ENCODE results near the gene F2.
A peak's percentile ranks its signal among the peaks of the same experiment; 100 is the strongest.
"Not testable (repeated sequence)": the region's sequence is repeated elsewhere in the genome, so short reads cannot be mapped to it uniquely, and the experiment has no call there.

F2 gene

DNA sequence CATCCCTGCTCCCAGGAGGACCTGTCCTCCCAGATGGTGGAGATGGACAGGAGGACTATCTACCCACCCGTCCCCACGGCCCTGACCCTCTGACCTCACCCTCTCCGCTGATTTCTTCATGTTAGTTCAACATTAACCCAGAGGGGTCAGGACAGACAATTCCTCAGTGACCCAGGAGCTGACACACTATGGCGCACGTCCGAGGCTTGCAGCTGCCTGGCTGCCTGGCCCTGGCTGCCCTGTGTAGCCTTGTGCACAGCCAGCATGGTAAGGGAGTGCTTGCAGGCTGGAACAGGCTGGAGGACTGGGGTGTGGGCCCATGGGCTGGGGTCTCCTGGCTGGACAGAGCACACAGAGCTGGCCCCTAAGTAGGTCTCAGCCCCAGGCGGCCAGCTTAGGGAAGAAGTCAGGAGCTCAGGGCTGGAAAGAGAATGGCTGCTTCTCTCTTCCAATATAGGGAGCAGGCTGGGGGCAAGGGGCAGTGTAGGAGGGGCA lies at the start of gene F2:
TSS of gene F2 (plus strand) at position 166 of the 495 bp plus-strand sequence. CDS start at position 189, 23 bp downstream.
- no peak for DNase-seq (ENCODE audit: low read depth in 1 of 2, low spot score in 1 of 2)
- in situ Hi-C loops (cut with HindIII; ENCODE audit: low pct_unique_long_range_greater_than_20kb, low sequenced_read_pairs): no loop called here
- no peak for TF ChIP-seq JUND (IDR thresholded peaks at IDR 0.05; ENCODE audit: low read depth)

DNA sequence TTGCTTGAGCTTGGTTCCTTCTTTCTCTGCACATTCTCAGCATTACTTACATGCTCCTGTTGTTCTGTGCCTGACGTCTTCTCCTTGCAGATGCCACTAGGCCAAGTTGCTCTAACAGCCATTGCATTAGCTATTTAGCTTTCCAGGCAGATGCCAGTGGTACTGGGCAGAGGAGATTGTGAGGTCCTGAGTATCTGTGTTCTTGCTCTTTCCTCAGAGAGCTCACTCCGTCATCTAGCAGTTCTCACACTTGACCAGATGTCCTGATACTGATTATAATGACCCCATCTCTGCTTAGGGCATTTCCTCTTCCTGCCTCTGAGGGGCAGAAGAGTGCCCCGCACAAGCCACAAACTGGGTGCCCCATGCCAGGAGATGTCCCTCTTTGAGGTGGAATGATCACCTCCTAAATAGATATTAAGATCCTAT lies 49.3 kb upstream of the F2 start:
- in situ Hi-C loops (cut with HindIII; ENCODE audit: low pct_unique_long_range_greater_than_20kb, low sequenced_read_pairs): no loop called here
- no peak for TF ChIP-seq JUND (IDR thresholded peaks at IDR 0.05; ENCODE audit: low read depth)
- peak in 1 of 2 experiments; percentile 35 for DNase-seq (ENCODE audit: low read depth in 1 of 2, low spot score in 1 of 2)

DNA sequence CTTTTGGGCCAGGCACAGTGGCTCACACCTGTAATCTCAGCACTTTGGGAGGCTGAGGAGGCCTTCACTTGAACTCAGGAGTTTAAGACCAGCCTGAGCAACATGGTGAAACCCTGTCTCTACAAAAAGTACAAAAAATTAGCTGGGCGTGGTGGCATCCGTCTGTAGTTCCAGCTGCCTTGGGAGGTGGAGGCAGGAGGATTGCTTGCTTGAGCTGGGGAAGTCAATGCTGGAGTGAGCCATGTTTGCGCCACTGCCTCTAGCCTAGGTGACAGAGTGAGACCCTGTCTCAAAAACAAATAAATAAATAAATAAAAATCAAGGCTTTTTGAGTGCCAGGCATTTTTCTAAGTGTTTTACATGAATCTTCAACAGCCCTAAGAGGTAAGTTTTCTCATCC lies 48.5 kb upstream of the F2 start:
- DNase-seq (ENCODE audit: low read depth in 1 of 2, low spot score in 1 of 2); in situ Hi-C loops (cut with HindIII; ENCODE audit: low pct_unique_long_range_greater_than_20kb, low sequenced_read_pairs): not testable (repeated sequence)

DNA sequence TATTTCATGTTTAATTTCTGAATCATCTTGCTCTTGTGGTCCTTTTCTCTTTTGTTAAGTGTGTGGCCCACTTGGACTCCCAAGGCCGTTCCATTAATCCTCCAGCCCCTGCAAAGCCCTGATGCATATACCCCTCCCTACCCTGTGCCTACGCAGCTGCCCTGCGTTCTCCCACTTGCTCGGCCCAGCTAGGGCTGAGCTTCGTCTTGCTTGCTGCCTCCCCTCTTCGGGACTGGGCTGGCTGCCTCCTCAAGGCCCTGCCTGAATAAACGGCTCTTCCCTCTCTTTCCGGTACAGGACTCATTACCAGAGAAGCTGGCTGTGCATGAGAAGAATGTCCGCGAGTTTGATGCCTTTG lies 47.1 kb upstream of the F2 start:
- in situ Hi-C loops (cut with HindIII; ENCODE audit: low pct_unique_long_range_greater_than_20kb, low sequenced_read_pairs): no loop called here
- no peak for TF ChIP-seq JUND (IDR thresholded peaks at IDR 0.05; ENCODE audit: low read depth)
- DNase-seq (ENCODE audit: low read depth in 1 of 2, low spot score in 1 of 2): no peak

DNA sequence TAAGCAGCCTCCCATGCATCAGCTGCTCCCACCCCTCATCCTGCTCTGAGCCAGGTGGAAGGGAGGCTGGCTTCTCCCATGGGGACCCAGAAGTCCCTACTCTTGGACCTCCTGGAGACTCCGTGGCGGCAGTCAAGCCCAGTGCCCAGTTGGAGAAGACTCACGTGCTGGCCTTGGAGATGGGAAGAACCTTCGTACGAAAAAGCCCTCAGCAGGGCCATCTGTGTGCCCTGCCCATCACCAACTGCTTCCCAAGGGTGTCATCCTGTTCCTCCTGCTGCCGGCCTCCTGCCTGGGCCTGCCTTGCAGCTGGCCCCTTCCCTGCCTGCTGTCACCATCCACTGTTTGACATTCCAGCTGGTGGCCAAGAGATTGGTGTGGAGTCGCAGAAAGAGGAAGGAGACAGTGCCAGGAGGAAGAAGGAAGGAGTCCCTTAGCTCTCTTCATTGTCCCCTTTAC lies 46.6 kb upstream of the F2 start:
- DNase-seq (ENCODE audit: low read depth in 1 of 2, low spot score in 1 of 2): no peak
- in situ Hi-C loops (cut with HindIII; ENCODE audit: low pct_unique_long_range_greater_than_20kb, low sequenced_read_pairs): no loop called here
- no peak for TF ChIP-seq JUND (IDR thresholded peaks at IDR 0.05; ENCODE audit: low read depth)

DNA sequence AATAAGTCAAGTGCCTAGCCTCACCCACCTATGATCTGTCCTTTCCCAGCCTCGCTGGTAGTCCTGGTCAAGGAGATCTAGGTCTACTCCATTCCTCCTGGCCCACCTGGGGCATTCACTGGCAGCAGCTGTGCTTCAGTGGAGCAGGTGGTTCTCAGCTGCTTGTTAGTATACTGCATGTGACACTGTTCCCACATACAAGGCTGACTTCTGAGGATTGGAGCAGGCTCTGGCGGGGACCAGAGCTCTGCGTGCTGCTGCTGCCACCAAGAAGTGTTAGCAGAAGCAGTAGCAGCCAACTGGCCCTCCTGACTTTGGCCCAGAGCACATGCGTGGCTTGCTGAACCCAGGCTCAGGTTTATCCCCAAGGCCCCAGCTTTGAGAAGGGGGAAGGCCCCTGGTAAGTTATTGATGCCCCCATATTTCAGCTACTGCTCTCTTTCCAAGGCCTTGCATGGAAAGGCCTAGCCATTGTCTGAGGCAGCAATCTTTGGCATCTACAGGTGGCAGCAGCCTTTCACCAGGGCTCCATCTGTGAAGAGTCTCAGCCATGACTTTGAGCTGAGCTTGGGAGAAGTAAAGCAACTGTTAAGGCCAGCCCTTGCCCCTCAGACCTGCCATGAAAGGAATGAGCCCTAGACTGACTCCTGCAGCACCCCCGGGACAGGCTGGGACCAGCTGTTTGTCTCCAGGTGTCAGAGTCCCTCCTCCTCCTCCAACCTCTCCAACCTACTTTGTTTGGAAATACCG lies 45.1 kb upstream of the F2 start:
- TF ChIP-seq JUND (IDR thresholded peaks at IDR 0.05; ENCODE audit: low read depth): no peak
- in situ Hi-C loops (cut with HindIII; ENCODE audit: low pct_unique_long_range_greater_than_20kb, low sequenced_read_pairs): no loop called here

DNA sequence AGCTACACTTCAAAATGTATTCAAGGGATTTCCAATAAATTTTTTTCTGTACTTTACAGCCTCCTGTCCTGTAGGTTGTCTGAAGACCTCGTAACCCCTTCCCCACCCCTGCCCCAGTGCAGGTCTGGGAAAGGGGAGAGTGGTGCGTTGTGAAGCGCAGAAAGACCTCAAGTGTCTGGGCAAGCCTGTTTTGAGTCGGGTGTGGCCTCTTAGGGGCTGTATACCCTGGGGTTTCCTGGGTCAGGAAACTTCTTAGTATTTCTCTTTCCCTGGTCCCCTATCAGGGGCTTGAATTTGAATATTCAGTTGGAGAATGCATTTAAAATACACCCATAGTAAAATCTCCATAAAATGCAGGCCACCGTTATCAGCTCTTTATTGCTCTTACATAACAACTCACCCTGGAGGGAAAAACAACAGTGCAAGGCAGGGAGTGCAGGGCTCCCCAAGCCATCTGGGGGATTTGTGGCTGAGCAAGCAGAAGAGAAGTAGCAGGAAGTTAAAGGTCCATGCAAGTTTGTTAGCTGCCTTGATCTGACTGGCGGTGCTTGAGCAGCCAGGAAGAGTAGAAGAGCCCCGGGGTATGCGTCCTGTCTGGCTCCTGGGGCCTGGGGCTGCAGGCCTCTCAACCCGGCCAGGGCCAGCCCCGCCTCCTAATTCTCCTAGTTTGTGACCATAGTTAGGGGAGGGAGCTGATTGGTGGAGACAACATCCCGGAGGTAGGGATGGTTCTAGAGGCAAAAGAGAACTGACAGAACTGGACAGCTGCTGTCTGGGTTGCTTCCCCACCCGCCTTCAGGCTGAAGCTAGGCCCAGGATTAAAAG lies 44.3 kb upstream of the F2 start:
- in situ Hi-C loops (cut with HindIII; ENCODE audit: low pct_unique_long_range_greater_than_20kb, low sequenced_read_pairs): no loop called here
- no peak for TF ChIP-seq JUND (IDR thresholded peaks at IDR 0.05; ENCODE audit: low read depth)
- peak; percentile 60 to 72 for DNase-seq (ENCODE audit: low read depth in 1 of 2, low spot score in 1 of 2)

More for the DNA sequence above, 45.1 kb upstream of the F2 start:
- no peak for DNase-seq (ENCODE audit: low read depth in 1 of 2, low spot score in 1 of 2)

DNA sequence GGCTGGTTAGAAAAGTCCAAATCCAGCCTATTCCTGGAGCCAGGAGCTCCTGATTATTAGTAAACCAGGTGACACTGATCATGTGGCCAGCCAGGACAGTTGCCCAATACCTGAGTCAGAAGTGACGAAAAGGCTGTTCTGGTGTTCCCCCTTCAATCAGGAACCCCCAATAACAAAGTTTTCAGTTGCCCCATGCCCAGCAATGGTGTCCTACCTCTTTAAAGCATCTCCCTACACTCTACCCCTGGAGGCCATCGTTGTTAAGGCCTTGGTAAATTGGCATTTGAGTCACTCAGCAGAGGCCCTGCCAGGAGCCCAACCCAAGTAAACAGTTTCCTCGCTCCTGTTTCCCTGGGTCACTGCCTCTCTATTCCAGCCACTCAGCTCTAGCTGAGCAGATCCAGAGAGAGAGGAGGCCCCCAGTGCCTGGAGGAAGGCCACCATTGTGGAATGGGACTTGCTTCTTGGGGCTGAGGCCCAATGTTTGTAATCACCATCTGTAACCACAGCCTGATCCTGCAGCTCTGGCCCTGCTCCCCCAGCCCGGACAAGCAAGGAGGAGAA lies 43.6 kb upstream of the F2 start:
- peak; percentile 81 to 84 for DNase-seq (ENCODE audit: low read depth in 1 of 2, low spot score in 1 of 2)
- no peak for TF ChIP-seq JUND (IDR thresholded peaks at IDR 0.05; ENCODE audit: low read depth)
- in situ Hi-C loops (cut with HindIII; ENCODE audit: low pct_unique_long_range_greater_than_20kb, low sequenced_read_pairs): no loop called here

DNA sequence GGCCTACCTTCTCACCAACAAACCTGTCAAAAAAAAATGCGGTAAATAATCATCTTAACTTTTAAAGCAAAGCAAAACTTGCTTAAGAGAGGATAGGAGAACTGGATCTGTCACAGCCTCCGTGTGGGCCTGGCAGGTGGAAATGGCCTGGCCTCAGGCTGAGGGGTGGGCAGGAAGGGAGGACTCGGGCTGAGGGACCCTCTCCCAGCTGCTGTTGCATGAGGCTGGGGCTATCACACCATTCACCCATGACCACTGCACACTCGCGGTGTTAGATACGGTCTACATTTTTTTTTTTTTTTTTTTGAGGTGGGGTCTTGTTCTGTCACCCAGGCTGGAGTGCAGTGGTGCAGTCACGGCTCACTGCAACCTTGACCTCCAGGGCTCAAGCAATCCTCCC lies 43.1 kb upstream of the F2 start:
- no peak for TF ChIP-seq JUND (IDR thresholded peaks at IDR 0.05; ENCODE audit: low read depth)
- in situ Hi-C loops (cut with HindIII; ENCODE audit: low pct_unique_long_range_greater_than_20kb, low sequenced_read_pairs): no loop called here
- DNase-seq (ENCODE audit: low read depth in 1 of 2, low spot score in 1 of 2): no peak

DNA sequence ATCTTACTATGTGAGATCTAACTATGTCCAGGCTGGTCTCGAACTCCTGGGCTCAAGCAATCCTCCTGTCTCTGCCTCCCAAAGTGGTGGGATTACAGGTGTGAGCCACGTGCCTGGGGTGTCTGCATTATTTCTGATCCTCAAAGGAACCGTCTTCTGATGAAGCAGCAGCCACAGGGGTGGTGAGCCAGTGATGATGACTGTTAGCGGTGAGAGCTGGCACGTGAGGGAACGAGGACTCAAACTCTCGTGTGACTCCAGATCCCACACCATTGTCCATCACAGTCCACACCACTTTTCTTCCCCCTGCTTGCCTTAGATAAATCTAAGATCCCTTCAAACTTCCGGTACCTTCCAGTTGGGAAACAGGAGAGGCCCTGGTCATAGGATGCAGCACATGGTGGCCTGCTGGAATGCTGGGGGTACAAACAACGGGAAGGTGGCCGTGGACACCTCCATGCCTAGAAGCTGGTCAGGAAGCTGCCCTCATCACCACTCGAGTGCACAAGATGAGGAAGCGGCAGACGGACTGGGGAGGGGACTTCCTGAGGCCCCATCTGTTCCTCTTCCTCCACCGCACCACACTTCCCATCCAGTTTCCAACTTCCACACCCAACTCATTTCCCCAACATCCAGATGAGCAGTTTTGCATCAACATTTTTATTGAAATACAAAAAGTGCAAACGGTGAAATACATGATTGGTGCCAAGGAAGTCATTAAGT lies 42.4 kb upstream of the F2 start:
- TF ChIP-seq JUND (IDR thresholded peaks at IDR 0.05; ENCODE audit: low read depth): no peak
- DNase-seq (ENCODE audit: low read depth in 1 of 2, low spot score in 1 of 2): no peak
- in situ Hi-C loops (cut with HindIII; ENCODE audit: low pct_unique_long_range_greater_than_20kb, low sequenced_read_pairs): no loop called here

DNA sequence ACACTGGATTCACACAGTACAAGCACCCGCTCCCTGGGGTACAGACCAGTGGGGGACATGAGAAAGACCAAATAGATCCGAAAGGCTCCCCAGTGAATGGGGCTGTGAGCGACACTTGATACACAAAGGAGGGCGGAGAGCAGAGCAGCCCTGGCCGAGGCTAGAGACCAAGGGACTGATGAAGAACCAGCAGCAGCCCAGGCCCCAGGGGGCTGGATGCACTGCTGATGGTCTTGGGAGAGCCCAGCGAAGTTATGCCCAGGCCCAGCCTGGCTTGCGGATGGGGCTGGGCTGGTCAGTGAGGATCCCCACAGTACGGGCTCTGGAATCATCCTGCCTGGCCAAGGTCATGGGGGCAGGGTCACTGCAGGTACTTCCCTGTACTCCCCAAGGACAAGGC lies 41.8 kb upstream of the F2 start:
- no peak for TF ChIP-seq JUND (IDR thresholded peaks at IDR 0.05; ENCODE audit: low read depth)
- DNase-seq (ENCODE audit: low read depth in 1 of 2, low spot score in 1 of 2): no peak
- in situ Hi-C loops (cut with HindIII; ENCODE audit: low pct_unique_long_range_greater_than_20kb, low sequenced_read_pairs): no loop called here

DNA sequence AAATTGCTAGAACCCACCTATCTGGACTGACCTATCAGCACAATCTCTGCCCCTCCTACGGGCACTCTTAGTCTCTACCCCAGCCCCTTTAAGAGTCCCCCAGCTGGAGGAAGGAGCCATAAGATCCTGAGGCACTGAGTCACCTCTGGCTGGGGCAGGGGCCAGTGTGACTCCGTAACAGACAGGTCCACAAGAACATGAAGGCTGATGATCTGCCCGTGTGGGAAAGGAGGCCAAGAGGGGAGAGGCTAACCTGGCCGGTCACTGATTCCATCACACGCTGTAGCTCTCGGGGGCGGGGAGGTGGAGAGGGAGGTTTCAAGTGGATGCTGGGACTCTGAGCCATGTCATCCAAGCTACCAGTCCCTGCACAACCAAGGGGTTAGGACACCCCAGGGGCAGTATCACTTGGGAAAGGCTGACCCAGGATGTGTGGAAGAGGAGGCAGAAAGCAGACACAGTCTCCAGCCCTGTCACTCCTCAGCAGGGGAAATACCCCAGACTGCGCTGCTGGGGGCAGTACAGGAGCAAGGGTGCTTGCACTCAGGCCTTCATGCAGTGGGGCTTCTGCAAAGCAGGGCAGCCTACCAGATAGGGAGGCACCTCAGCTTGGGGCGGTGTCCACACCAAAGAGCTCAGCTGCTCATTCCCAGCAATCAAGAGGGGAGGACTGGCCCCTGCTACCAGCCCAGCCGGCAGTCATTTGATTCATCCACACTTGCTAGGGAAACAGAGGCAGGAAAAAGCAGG lies 40.8 kb upstream of the F2 start:
- DNase-seq (ENCODE audit: low read depth in 1 of 2, low spot score in 1 of 2): no peak
- in situ Hi-C loops (cut with HindIII; ENCODE audit: low pct_unique_long_range_greater_than_20kb, low sequenced_read_pairs): no loop called here
- no peak for TF ChIP-seq JUND (IDR thresholded peaks at IDR 0.05; ENCODE audit: low read depth)
